DOHH2 (cell line): ENCODE data around the gene CDH12.

ENCODE experiments used
- H3F3A ChIP-seq: fragments of 200-600 bp; sonication (generic), shearing (Covaris generic); 2 replicates; pipeline ENCODE4 v1.6.0; 2016; ENCODE audit warnings: antibody characterized with exemption, mild to moderate bottlenecking; ENCODE audit not compliant: control insufficient read depth, insufficient read depth
- H3K27ac ChIP-seq: fragments of 200-600 bp; sonication (generic); 2 replicates; pipeline ENCODE4 v1.5.1; 2014; ENCODE audit warnings: low read depth, mild to moderate bottlenecking, low read length, moderate library complexity
- H3K27me3 ChIP-seq: fragments of 200-600 bp; sonication (generic); 2 replicates; pipeline ENCODE4 v1.6.1; 2014; ENCODE audit warnings: mild to moderate bottlenecking, low read length, mixed read lengths; ENCODE audit not compliant: control insufficient read depth
- H3K36me3 ChIP-seq: fragments of 200-600 bp; sonication (generic); 2 replicates; pipeline ENCODE4 v1.6.1; 2014; ENCODE audit warnings: mild to moderate bottlenecking, low read length, moderate library complexity, mixed read lengths; ENCODE audit not compliant: control insufficient read depth
- H3K4me1 ChIP-seq: fragments of 200-600 bp; sonication (generic); 2 replicates; pipeline ENCODE4 v1.6.1; 2014; ENCODE audit warnings: mild to moderate bottlenecking, low read length, mixed read lengths; ENCODE audit not compliant: control insufficient read depth
- H3K4me2 ChIP-seq: fragments of 200-600 bp; sonication (generic); 2 replicates; pipeline ENCODE4 v1.6.0; 2014; ENCODE audit warnings: mild to moderate bottlenecking, low read length, moderate library complexity
- H3K4me3 ChIP-seq: fragments of 200-600 bp; sonication (generic); 2 replicates; pipeline ENCODE4 v1.5.1; 2014; ENCODE audit warnings: mild to moderate bottlenecking, low read length, mixed read lengths
- H3K79me2 ChIP-seq: fragments of 200-600 bp; sonication (generic); 2 replicates; pipeline ENCODE4 v1.6.1; 2014; ENCODE audit warnings: mild to moderate bottlenecking, low read length, mixed read lengths; ENCODE audit not compliant: control insufficient read depth
- H3K9me2 ChIP-seq: fragments of 200-600 bp; sonication (generic); replicated peaks from 2 replicates; pipeline ENCODE4 v1.6.1; 2014; ENCODE audit warnings: mild to moderate bottlenecking, low read length, mixed read lengths; ENCODE audit not compliant: control insufficient read depth
- H3K9me3 ChIP-seq: fragments of 200-600 bp; sonication (generic); 2 replicates; pipeline ENCODE4 v1.6.1; 2014; ENCODE audit warnings: antibody characterized with exemption, low read length, mixed read lengths; ENCODE audit not compliant: control insufficient read depth, insufficient read depth
- H4K20me1 ChIP-seq: fragments of 200-600 bp; sonication (generic); 2 replicates; pipeline ENCODE4 v1.6.0; 2014; ENCODE audit warnings: low read depth, mild to moderate bottlenecking, antibody characterized with exemption, low read length, moderate library complexity; ENCODE audit not compliant: control insufficient read depth, insufficient read depth
- CTCF ChIP-seq: fragments of 200-600 bp; sonication (generic); IDR thresholded peaks from one replicate; pipeline ENCODE4 v1.5.1; 2014; ENCODE audit warnings: antibody characterized with exemption, mild to moderate bottlenecking, low read depth, low read length; ENCODE audit not compliant: poor library complexity, severe bottlenecking
- EZH2phosphoT487 ChIP-seq: fragments of 200-600 bp; sonication (generic); IDR thresholded peaks from 2 replicates; pipeline ENCODE4 v1.6.1; 2017; ENCODE audit warnings: borderline replicate concordance, mild to moderate bottlenecking, antibody characterized with exemption, low read length, moderate library complexity, mixed read lengths

Gene CDH12

DNA sequence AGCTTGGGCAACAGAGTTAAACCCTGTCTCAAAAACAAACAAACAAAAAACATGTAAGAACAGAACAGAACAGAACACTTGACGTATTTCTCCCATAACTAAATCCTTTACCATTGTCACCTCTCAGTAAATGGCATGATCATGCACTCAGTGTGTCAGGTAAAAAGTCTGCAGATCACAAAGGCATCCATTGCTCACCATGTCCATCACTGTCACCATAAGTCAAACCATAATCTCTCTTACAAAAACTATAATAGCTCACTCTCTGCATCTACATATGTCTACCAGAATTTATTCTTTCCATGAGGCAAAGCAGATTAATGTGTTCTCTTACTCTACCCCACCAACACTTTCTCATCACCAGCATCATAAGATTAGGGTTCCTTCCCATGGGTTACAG is 387.5 kb downstream of the CDH12 start:
- Histone ChIP-seq H3K9me3 (peaks cover 4% of the 10 kb centered on the region; the same call in 1 of the 2 replicates), H3K79me2 (no peaks in the 10 kb centered on the region), H3K4me1 (no peaks in the 10 kb centered on the region), H3K36me3 (no peaks in the 10 kb centered on the region), H3K4me3 (no peak overlapping the region), H4K20me1 (no peaks in the 10 kb centered on the region), H3K27me3 (no peaks in the 10 kb centered on the region), H3K27ac (no peak overlapping the region), H3K9me2 (no peaks in the 10 kb centered on the region), H3F3A (no peaks in the 10 kb centered on the region), H3K4me2 (no peak overlapping the region)
- TF ChIP-seq EZH2phosphoT487 = no peak
- TF ChIP-seq CTCF = no peak

GRCh38 chr5:22465177-22465576 is 388.0 kb downstream of the CDH12 start:
- no peaks in the 10 kb centered on the region for H3K27me3 ChIP-seq
- H3K4me1 ChIP-seq = no peaks in the 10 kb centered on the region
- H3F3A ChIP-seq = no peaks in the 10 kb centered on the region
- H3K36me3 ChIP-seq = no peaks in the 10 kb centered on the region
- TF ChIP-seq CTCF = no peak
- TF ChIP-seq EZH2phosphoT487 = no peak
- H3K9me3 ChIP-seq = peaks cover 4% of the 10 kb centered on the region; the same call in 1 of the 2 replicates
- no peaks in the 10 kb centered on the region for H3K9me2 ChIP-seq
- no peak overlapping the region for H3K27ac ChIP-seq
- H4K20me1 ChIP-seq = no peaks in the 10 kb centered on the region
- H3K4me2 ChIP-seq = no peak overlapping the region
- no peak overlapping the region for H3K4me3 ChIP-seq
- H3K79me2 ChIP-seq = no peaks in the 10 kb centered on the region

- no peak overlapping the region for H3K4me2 ChIP-seq
- TF ChIP-seq EZH2phosphoT487 (no peak), CTCF (no peak)
These were observed 393.0 kb downstream of the CDH12 start for GRCh38 chr5:22460189-22460588.

DNA sequence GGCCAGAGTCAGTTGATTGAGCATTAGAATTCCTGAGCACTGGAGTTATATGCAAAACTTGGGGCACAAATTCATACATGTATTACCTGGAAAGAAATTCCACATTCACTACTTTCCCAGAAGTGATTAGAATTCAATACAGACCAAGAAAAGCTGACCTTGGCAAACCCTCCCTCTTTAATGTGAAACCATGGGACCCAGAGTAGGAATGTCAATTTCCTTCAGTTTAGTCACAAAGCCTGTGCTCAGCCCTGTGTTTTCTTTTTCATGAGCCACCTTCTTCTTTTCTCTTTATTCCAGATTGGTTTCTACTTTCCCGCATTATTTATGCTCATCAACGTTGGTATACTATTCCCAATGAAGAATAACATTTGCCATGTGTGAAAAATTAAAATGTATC is 420.2 kb downstream of the CDH12 start:
- H3K27ac ChIP-seq = no peak overlapping the region
- H3K79me2 ChIP-seq = no peaks in the 10 kb centered on the region
- H3K9me3 ChIP-seq = no peaks in the 10 kb centered on the region
- no peak overlapping the region for H3K4me3 ChIP-seq
- H3K4me1 ChIP-seq = no peaks in the 10 kb centered on the region
- no peaks in the 10 kb centered on the region for H3F3A ChIP-seq
- no peaks in the 10 kb centered on the region for H3K9me2 ChIP-seq
- no peaks in the 10 kb centered on the region for H4K20me1 ChIP-seq
- TF ChIP-seq CTCF = no peak
- no peak for TF ChIP-seq EZH2phosphoT487
- H3K4me2 ChIP-seq = no peak overlapping the region
- H3K27me3 ChIP-seq = no peaks in the 10 kb centered on the region
- no peaks in the 10 kb centered on the region for H3K36me3 ChIP-seq

More at GRCh38 chr5:22460189-22460588, 393.0 kb downstream of the CDH12 start:
- H3K4me1 ChIP-seq = no peaks in the 10 kb centered on the region
- H3K4me3 ChIP-seq = no peak overlapping the region
- no peaks in the 10 kb centered on the region for H3K9me2 ChIP-seq
- no peaks in the 10 kb centered on the region for H3K36me3 ChIP-seq
- no peaks in the 10 kb centered on the region for H4K20me1 ChIP-seq
- no peak overlapping the region for H3K27ac ChIP-seq
- H3K27me3 ChIP-seq = no peaks in the 10 kb centered on the region
- 0 out of 2 replicates have a peak, but pooled peaks cover under 1% of the 10 kb centered on the region for H3K9me3 ChIP-seq
- H3K79me2 ChIP-seq = no peaks in the 10 kb centered on the region
- H3F3A ChIP-seq = no peaks in the 10 kb centered on the region
